GM19193 (cell line): ENCODE data around the gene UBXN1.

Experiments
- POLR2A ChIP-seq: IDR thresholded peaks from 4 replicates; pipeline ENCODE4 v1.6.1; 2011; ENCODE audit not compliant: insufficient read depth, insufficient read length; ENCODE audit errors: extremely low read depth

UBXN1 gene, protein sequence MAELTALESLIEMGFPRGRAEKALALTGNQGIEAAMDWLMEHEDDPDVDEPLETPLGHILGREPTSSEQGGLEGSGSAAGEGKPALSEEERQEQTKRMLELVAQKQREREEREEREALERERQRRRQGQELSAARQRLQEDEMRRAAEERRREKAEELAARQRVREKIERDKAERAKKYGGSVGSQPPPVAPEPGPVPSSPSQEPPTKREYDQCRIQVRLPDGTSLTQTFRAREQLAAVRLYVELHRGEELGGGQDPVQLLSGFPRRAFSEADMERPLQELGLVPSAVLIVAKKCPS

GRCh38 chr11:62678770-62679696 is at the start of gene UBXN1:
Gene UBXN1 (minus strand): TSS chr11:62679073. CDS start chr11:62678923, 150 bp downstream.
- TF ChIP-seq POLR2A: peak; percentile 89

DNA sequence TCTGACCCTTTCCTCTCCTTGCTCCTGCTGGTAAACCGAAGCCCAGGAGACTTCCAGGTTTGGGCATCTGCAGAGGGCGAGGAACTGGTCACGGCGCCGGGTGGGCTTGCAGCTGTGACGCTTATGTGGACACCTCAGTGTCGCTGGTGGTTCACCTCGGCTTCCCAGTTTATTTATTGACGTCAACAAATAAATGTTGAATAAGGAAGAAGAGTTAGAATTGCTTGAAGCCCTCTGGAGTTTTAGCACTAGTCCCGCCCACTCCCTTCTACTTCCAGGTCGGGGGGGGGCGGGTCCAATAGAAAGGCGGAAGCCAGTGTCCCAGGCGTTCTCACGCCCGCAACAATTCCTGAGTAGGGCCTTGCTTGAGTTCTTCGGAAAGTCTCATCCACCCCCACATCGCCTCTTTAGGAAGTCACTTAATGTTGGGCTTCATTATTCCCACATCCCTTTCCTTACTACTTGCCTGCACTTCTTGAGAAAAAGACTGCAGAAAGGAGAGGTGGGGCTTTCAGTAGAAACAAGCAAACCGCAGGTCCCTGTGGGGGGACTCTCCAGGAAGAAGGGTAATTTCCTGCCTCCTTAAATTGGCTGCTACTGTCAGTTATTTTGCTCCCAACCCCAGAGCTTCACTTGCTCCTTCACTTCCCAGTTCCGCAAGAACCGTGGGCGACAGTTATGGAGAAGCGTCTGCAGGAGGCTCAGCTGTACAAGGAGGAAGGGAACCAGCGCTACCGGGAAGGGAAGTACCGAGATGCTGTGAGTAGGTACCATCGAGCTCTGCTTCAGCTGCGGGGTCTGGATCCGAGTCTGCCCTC is 49.5 kb upstream of the UBXN1 start, which contains the start of gene TTC9C:
TTC9C (plus strand) TSS at position 316 of the 818 bp plus-strand sequence; CDS start at position 679, 363 bp downstream.
- peak; percentile 61 for TF ChIP-seq POLR2A

DNA sequence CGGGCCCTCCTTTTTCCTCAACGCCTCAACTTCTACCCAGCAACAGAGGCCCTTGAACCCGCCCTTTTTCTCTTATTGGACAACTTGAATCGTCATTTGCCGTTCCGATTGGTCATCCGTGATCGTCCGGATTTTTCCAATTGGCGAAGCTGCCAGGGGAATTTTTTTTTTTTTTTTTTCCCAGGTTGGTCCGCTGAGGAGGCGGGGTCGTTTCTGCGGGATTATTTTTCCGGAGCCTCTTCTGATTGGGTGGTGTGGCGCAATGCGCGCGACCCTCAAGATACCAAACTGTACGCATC is 48.9 kb upstream of the UBXN1 start:
- no peak for TF ChIP-seq POLR2A

GRCh38 chr11:62727165-62727871 is 48.4 kb upstream of the UBXN1 start, which contains the start of gene HNRNPUL2:
Gene HNRNPUL2 (minus strand): TSS chr11:62727457. CDS start chr11:62727156, 301 bp downstream.
- TF ChIP-seq POLR2A: peak; percentile 98

GRCh38 chr11:62726915-62727164 is 48.0 kb upstream of the UBXN1 start:
- no peak for TF ChIP-seq POLR2A

DNA sequence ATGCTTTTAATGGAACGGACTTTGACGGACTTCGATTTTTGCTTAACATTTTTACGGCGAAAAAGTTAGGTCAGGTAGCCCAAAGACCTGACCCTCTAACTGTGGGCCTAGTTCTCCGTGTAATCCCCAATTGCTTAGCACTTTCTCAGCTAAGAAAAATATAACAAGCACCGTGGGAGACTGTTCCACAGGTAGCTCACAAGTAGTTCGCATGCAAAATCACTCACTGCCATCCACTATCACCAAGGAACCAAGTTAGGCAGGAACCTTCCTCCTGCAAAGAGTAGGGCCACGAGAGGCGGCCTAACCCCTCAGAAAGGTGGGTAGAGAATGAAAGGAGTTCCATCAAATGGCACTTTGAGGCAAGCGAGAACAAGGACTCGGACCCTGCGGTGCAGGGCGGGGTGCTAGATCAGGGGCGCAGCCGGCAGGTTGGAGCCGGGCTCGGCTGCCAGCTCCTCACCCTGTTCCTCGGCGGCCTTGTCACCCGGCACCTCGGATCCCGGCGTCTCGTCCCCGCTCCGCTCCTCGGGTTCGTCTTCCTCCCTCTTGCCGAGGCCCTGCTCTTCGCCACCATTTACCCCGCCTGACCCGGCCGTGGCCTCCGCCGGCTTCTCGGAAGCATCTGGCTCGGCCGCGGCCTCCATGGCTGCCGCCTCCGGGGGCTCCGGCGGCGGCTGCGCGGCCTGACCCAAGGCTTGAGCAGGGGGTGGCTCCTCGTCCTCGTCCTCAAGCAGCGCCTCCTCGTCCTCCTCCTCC is 47.5 kb upstream of the UBXN1 start:
- no peak for TF ChIP-seq POLR2A

- no peak for TF ChIP-seq POLR2A
Observed at GRCh38 chr11:62725646-62726045, 46.8 kb upstream of the UBXN1 start.

GRCh38 chr11:62724171-62724570 is 45.3 kb upstream of the UBXN1 start:
- no peak for TF ChIP-seq POLR2A

DNA sequence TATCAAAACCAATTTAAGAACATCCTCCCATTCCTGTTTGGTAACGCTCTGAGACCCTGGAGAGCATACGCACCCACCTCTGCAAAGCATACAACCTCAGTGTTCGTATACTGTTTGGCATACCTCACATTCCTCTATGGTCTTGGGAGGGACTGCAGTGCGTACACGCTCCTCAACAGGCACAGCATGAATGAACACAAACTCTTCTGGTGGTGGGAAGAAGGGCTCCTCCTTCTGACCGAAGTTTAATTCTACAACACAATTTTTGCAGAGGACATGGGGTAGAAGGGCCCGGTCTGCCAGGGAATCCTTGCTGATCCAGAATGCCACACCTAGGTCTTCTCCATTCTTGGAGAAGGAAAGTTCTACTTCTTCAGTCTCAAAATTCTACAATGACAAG is 43.1 kb upstream of the UBXN1 start:
- no peak for TF ChIP-seq POLR2A

DNA sequence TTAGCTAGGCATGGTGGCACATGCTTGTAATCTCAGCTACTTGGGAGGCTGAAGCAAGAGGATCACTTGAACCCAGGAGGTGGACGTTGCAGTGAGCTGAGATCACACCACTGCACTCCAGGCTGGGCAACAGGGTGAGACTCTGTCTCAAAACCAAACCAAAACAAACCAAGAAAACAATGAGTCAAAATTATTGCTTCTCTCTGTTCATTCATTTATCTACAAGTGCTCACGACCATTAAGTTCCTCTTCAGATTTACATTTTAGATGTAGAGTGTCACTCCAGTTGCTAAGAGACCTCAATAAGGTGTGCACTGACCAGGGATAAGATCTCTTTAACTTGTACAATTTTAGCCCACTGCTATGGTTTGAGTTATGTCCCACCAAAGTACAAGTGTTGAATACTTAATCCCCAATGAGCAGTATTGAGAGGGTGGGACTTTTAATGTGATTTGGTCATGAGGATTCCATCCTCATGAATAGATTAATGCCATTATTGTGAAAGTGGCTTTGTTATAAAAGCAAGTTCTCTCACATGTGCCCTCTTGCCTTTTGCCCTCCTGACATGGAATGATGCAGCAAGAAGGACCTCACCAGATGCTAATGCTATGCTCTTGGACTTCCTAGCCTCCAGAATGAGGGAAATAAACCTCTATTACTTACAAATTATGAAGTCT is 40.6 kb upstream of the UBXN1 start:
- TF ChIP-seq POLR2A: no peak

DNA sequence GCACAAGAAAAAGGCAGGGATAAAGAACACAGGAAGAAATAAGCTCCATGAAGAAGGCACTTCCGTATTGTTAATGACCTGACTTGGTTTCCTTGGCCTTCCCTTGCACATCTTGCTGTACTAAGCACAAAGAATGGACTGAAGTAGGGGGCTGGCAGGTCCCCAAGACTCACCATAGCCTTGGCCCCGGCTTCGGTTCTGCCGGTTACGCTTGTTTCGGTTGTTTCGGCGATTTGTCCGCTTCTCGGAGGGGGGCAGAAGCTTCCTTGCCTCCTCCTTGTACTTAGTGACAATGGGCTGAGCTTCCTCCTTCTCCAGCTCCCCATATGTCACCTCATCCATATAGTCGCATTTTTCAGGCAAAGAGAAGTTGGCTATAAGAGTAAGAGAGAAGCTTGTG is 37.9 kb upstream of the UBXN1 start:
- no peak for TF ChIP-seq POLR2A

GRCh38 chr11:62716206-62716605 is 37.3 kb upstream of the UBXN1 start:
- no peak for TF ChIP-seq POLR2A
